DND-41 (cell line): ENCODE data around the gene ITPR3.

Experiments used
- CTCF ChIP-seq: IDR thresholded peaks from 2 replicates; pipeline ENCODE4 v1.5.1; 2012; ENCODE audit warnings: borderline replicate concordance, low read length, moderate library complexity, mild to moderate bottlenecking; ENCODE audit not compliant: poor library complexity, severe bottlenecking; ENCODE audit errors: extremely low read depth
- EZH2 ChIP-seq: IDR thresholded peaks from 3 replicates; pipeline ENCODE4 v1.6.1; 2012; ENCODE audit warnings: borderline replicate concordance, low read depth, mild to moderate bottlenecking, moderate library complexity, low read length, inconsistent platforms; ENCODE audit not compliant: severe bottlenecking

- TF ChIP-seq CTCF = peak; percentile 70
- TF ChIP-seq EZH2 = no peak
Observed at GRCh38 chr6:33579828-33580714, 41.1 kb upstream of the ITPR3 start, which contains the start of gene BAK1.
